Right kidney (tissue), 1 donor: ENCODE measurements around the gene ARMH4.

ENCODE experiments used
- DNase-seq: peaks from one replicate; pipeline ENCODE4 v3.0.0-alpha.2; 2016

The ARMH4 gene

GRCh38 chr14:58055497-58056010 is 96.5 kb downstream of the ARMH4 start:
- no peak for DNase-seq

- no peak for DNase-seq
These were observed 97.9 kb downstream of the ARMH4 start for GRCh38 chr14:58054100-58054499.

- DNase-seq = no peak
These were observed 103.8 kb downstream of the ARMH4 start for GRCh38 chr14:58048219-58048618.

- DNase-seq = no peak
These were observed 124.1 kb downstream of the ARMH4 start for GRCh38 chr14:58027904-58028303.

- DNase-seq = no peak
These were observed 125.0 kb downstream of the ARMH4 start for GRCh38 chr14:58026967-58027366.

GRCh38 chr14:58026219-58026618 is 125.8 kb downstream of the ARMH4 start:
- no peak for DNase-seq

GRCh38 chr14:58014778-58015177 is 137.2 kb downstream of the ARMH4 start:
- DNase-seq = no peak

GRCh38 chr14:58002618-58003017 is 149.4 kb downstream of the ARMH4 start:
- DNase-seq = no peak

GRCh38 chr14:57999979-58000378 is 152.0 kb downstream of the ARMH4 start:
- DNase-seq = no peak

- no peak for DNase-seq
These were observed 152.5 kb downstream of the ARMH4 start for GRCh38 chr14:57999471-57999870.

GRCh38 chr14:57998766-57999165 is 153.2 kb downstream of the ARMH4 start:
- DNase-seq = no peak

GRCh38 chr14:57991353-57991752 is 160.7 kb downstream of the ARMH4 start:
- no peak for DNase-seq

- DNase-seq = no peak
These were observed 163.6 kb downstream of the ARMH4 start for GRCh38 chr14:57988445-57988844.

GRCh38 chr14:57987596-57988300 is 164.3 kb downstream of the ARMH4 start:
- DNase-seq = peak; percentile 15

- DNase-seq = no peak
These were observed 165.0 kb downstream of the ARMH4 start for GRCh38 chr14:57987051-57987450.

GRCh38 chr14:57982804-57983634 is 169.0 kb downstream of the ARMH4 start:
- DNase-seq = no peak

GRCh38 chr14:57981817-57982560 is 170.0 kb downstream of the ARMH4 start:
- no peak for DNase-seq

GRCh38 chr14:57979376-57980048 is 172.5 kb downstream of the ARMH4 start:
- DNase-seq = no peak

GRCh38 chr14:57976701-57977100 is 175.3 kb downstream of the ARMH4 start:
- DNase-seq = no peak

GRCh38 chr14:57974896-57975295 is 177.1 kb downstream of the ARMH4 start:
- no peak for DNase-seq

- DNase-seq = no peak
These were observed 181.4 kb downstream of the ARMH4 start for GRCh38 chr14:57970594-57970993.

GRCh38 chr14:57970175-57970574 is 181.8 kb downstream of the ARMH4 start:
- no peak for DNase-seq
